ENCODE results near the gene BRPF1.
"Not testable (repeated sequence)": the region's sequence is repeated elsewhere in the genome, so short reads cannot be mapped to it uniquely, and the experiment has no call there.

BRPF1 gene

GRCh38 chr3:9769012-9769411 lies 37.5 kb downstream of the BRPF1 start:
- H3K27me3 ChIP-seq (ENCODE audit: insufficient read depth, low read length): no peaks in the 10 kb centered on the region
- no peak overlapping the region for H3K27ac ChIP-seq (ENCODE audit: low read depth, low read length)
- H3K9me3 ChIP-seq (ENCODE audit: insufficient read depth, low read depth, low read length): no peaks in the 10 kb centered on the region
- DNase-seq: no peak
- no peak overlapping the region for H3K23ac ChIP-seq (ENCODE audit: low read length)
- no peak overlapping the region for H2BK5ac ChIP-seq (ENCODE audit: low read depth, low read length, poor library complexity)
- peak overlapping the region; percentile 2 for H2AK5ac ChIP-seq (ENCODE audit: low read length)
- no peak overlapping the region for H3K9ac ChIP-seq (ENCODE audit: low read length)
- no peak overlapping the region for H2AFZ ChIP-seq (ENCODE audit: insufficient read depth, low read length, poor library complexity)
- no peak overlapping the region for H4K12ac ChIP-seq (ENCODE audit: low read depth, low read length)
- no peak overlapping the region for H3K14ac ChIP-seq (ENCODE audit: low read length)
- no peak overlapping the region for H3K4ac ChIP-seq (ENCODE audit: low read depth, low read length)
- peaks cover 7 to 12% of the 10 kb centered on the region in 2 experiments for H3K4me1 ChIP-seq (ENCODE audit: control insufficient read depth in 1 of 2, insufficient read depth in 2 of 2, low read length in 2 of 2)
- H3K79me2 ChIP-seq (ENCODE audit: control insufficient read depth, insufficient read depth, low read length, poor library complexity): no peaks in the 10 kb centered on the region
- no peaks in the 10 kb centered on the region for H3K36me3 ChIP-seq (ENCODE audit: control insufficient read depth in 1 of 2, insufficient read depth in 2 of 2, low read length in 2 of 2)
- H3K4me2 ChIP-seq (ENCODE audit: low read length): no peak overlapping the region
- no peak overlapping the region for H3K18ac ChIP-seq (ENCODE audit: low read length)
- H4K91ac ChIP-seq (ENCODE audit: low read depth, low read length): no peak overlapping the region
- H3K79me1 ChIP-seq (ENCODE audit: low read length): peaks cover 7% of the 10 kb centered on the region
- no peak overlapping the region for H2BK120ac ChIP-seq (ENCODE audit: insufficient read depth, low read length, poor library complexity)
- H3K4me3 ChIP-seq (ENCODE audit: low read depth, low read length): peak overlapping the region; percentile 49
- no peak overlapping the region for H4K8ac ChIP-seq (ENCODE audit: low read depth, low read length)
- WGBS (ENCODE audit: extremely low coverage, insufficient coverage, insufficient read length): 100% methylated on average over 1 of the region's 5 CpGs
- no peak overlapping the region for H2BK12ac ChIP-seq (ENCODE audit: low read length)

GRCh38 chr3:9769426-9770275 lies 38.1 kb downstream of the BRPF1 start, which contains the start of gene CAMK1:
Gene CAMK1 (minus strand): TSS chr3:9769947. CDS start chr3:9767749, 2,198 bp downstream.
- no peak within 1 kb of the TSS for H2BK5ac ChIP-seq (ENCODE audit: low read depth, low read length, poor library complexity)
- no peaks in the 10 kb centered on the region for H3K9me3 ChIP-seq (ENCODE audit: insufficient read depth, low read depth, low read length)
- H3K36me3 ChIP-seq (ENCODE audit: control insufficient read depth in 1 of 2, insufficient read depth in 2 of 2, low read length in 2 of 2): no peaks in the 10 kb centered on the region
- no peak within 1 kb of the TSS for H3K4ac ChIP-seq (ENCODE audit: low read depth, low read length)
- peak within 1 kb of the TSS; percentile 41 for H4K91ac ChIP-seq (ENCODE audit: low read depth, low read length)
- no peak within 1 kb of the TSS for H2BK12ac ChIP-seq (ENCODE audit: low read length)
- peaks cover 7 to 12% of the 10 kb centered on the region in 2 experiments for H3K4me1 ChIP-seq (ENCODE audit: control insufficient read depth in 1 of 2, insufficient read depth in 2 of 2, low read length in 2 of 2)
- peak within 1 kb of the TSS; percentile 26 for H2BK120ac ChIP-seq (ENCODE audit: insufficient read depth, low read length, poor library complexity)
- no peaks in the 10 kb centered on the region for H3K79me2 ChIP-seq (ENCODE audit: control insufficient read depth, insufficient read depth, low read length, poor library complexity)
- no peaks in the 10 kb centered on the region for H3K27me3 ChIP-seq (ENCODE audit: insufficient read depth, low read length)
- no peak within 1 kb of the TSS for H3K18ac ChIP-seq (ENCODE audit: low read length)
- peak; percentile 38 to 72 for DNase-seq
- peak within 1 kb of the TSS; percentile 72 for H4K8ac ChIP-seq (ENCODE audit: low read depth, low read length)
- H3K79me1 ChIP-seq (ENCODE audit: low read length): peaks cover 7% of the 10 kb centered on the region
- H3K4me2 ChIP-seq (ENCODE audit: low read length): peak within 1 kb of the TSS; percentile 80
- peak within 1 kb of the TSS; percentile 6 for H4K12ac ChIP-seq (ENCODE audit: low read depth, low read length)
- H3K4me3 ChIP-seq (ENCODE audit: low read depth, low read length): peak within 1 kb of the TSS; percentile 64
- peak within 1 kb of the TSS; percentile 48 for H2AFZ ChIP-seq (ENCODE audit: insufficient read depth, low read length, poor library complexity)
- H3K14ac ChIP-seq (ENCODE audit: low read length): peak within 1 kb of the TSS; percentile 47
- no CpG with 5 or more reads among the region's 49 CpGs for WGBS (ENCODE audit: extremely low coverage, insufficient coverage, insufficient read length)
- peak within 1 kb of the TSS; percentile 2 for H2AK5ac ChIP-seq (ENCODE audit: low read length)
- no peak within 1 kb of the TSS for H3K27ac ChIP-seq (ENCODE audit: low read depth, low read length)
- no peak within 1 kb of the TSS for H3K23ac ChIP-seq (ENCODE audit: low read length)
- H3K9ac ChIP-seq (ENCODE audit: low read length): peak within 1 kb of the TSS; percentile 65

- Histone ChIP-seq H2BK120ac (ENCODE audit: insufficient read depth, low read length, poor library complexity) (no peak overlapping the region), H3K36me3 (ENCODE audit: control insufficient read depth in 1 of 2, insufficient read depth in 2 of 2, low read length in 2 of 2) (no peaks in the 10 kb centered on the region), H3K4ac (ENCODE audit: low read depth, low read length) (no peak overlapping the region), H3K4me1 (ENCODE audit: control insufficient read depth in 1 of 2, insufficient read depth in 2 of 2, low read length in 2 of 2) (peaks cover 7 to 12% of the 10 kb centered on the region in 2 experiments), H2BK12ac (ENCODE audit: low read length) (no peak overlapping the region), H3K79me1 (ENCODE audit: low read length) (peaks cover 7% of the 10 kb centered on the region), H3K23ac (ENCODE audit: low read length) (no peak overlapping the region), H3K9me3 (ENCODE audit: insufficient read depth, low read depth, low read length) (no peaks in the 10 kb centered on the region), H3K4me2 (ENCODE audit: low read length) (peak overlapping the region; percentile 80), H3K79me2 (ENCODE audit: control insufficient read depth, insufficient read depth, low read length, poor library complexity) (no peaks in the 10 kb centered on the region), H3K14ac (ENCODE audit: low read length) (no peak overlapping the region), H3K9ac (ENCODE audit: low read length) (no peak overlapping the region), H4K8ac (ENCODE audit: low read depth, low read length) (peak overlapping the region; percentile 72), H3K27ac (ENCODE audit: low read depth, low read length) (no peak overlapping the region), H3K4me3 (ENCODE audit: low read depth, low read length) (no peak overlapping the region), H4K91ac (ENCODE audit: low read depth, low read length) (no peak overlapping the region), H3K18ac (ENCODE audit: low read length) (no peak overlapping the region), H2AFZ (ENCODE audit: insufficient read depth, low read length, poor library complexity) (peak overlapping the region; percentile 48), H3K27me3 (ENCODE audit: insufficient read depth, low read length) (no peaks in the 10 kb centered on the region), H2AK5ac (ENCODE audit: low read length) (no peak overlapping the region), H4K12ac (ENCODE audit: low read depth, low read length) (no peak overlapping the region), H2BK5ac (ENCODE audit: low read depth, low read length, poor library complexity) (no peak overlapping the region)
- DNase-seq: no peak
- no CpG with 5 or more reads among the region's 15 CpGs for WGBS (ENCODE audit: extremely low coverage, insufficient coverage, insufficient read length)
Measured at GRCh38 chr3:9770276-9770812, 38.8 kb downstream of the BRPF1 start.

- WGBS (ENCODE audit: extremely low coverage, insufficient coverage, insufficient read length): no CpG with 5 or more reads among the region's 2 CpGs
- not testable (repeated sequence) for H3K79me2 ChIP-seq (ENCODE audit: control insufficient read depth, insufficient read depth, low read length, poor library complexity)
Measured at GRCh38 chr3:9771007-9771406, 39.5 kb downstream of the BRPF1 start.

More at GRCh38 chr3:9771007-9771406, 39.5 kb downstream of the BRPF1 start:
- DNase-seq; H3K9ac ChIP-seq (ENCODE audit: low read length); H3K4ac ChIP-seq (ENCODE audit: low read depth, low read length); H3K18ac ChIP-seq (ENCODE audit: low read length); H2AK5ac ChIP-seq (ENCODE audit: low read length); H4K8ac ChIP-seq (ENCODE audit: low read depth, low read length); H2BK12ac ChIP-seq (ENCODE audit: low read length); H3K4me3 ChIP-seq (ENCODE audit: low read depth, low read length); H3K27me3 ChIP-seq (ENCODE audit: insufficient read depth, low read length); H3K36me3 ChIP-seq (ENCODE audit: control insufficient read depth in 1 of 2, insufficient read depth in 2 of 2, low read length in 2 of 2); H4K12ac ChIP-seq (ENCODE audit: low read depth, low read length); H3K9me3 ChIP-seq (ENCODE audit: insufficient read depth, low read depth, low read length); H3K4me2 ChIP-seq (ENCODE audit: low read length); H3K14ac ChIP-seq (ENCODE audit: low read length); H3K27ac ChIP-seq (ENCODE audit: low read depth, low read length); H4K91ac ChIP-seq (ENCODE audit: low read depth, low read length); H2BK5ac ChIP-seq (ENCODE audit: low read depth, low read length, poor library complexity); H3K23ac ChIP-seq (ENCODE audit: low read length); H2AFZ ChIP-seq (ENCODE audit: insufficient read depth, low read length, poor library complexity); H3K79me1 ChIP-seq (ENCODE audit: low read length); H2BK120ac ChIP-seq (ENCODE audit: insufficient read depth, low read length, poor library complexity): not testable (repeated sequence)
- peaks cover 7 to 12% of the 10 kb centered on the region in 2 experiments for H3K4me1 ChIP-seq (ENCODE audit: control insufficient read depth in 1 of 2, insufficient read depth in 2 of 2, low read length in 2 of 2)

All from trophoblast cell (in vitro differentiated cells and primary cell).